H1 (cell line): ENCODE measurements around the gene CD72. TPM values are rescaled to one million over a fixed set of nuclear protein-coding genes. Genes with fewer than 3 reads are reported as not detected.

Experiments used
- CTCF ChIA-PET: fragments of 300-600 bp; sonication (Branson Sonifier 250); formaldehyde crosslinking; loops from one replicate; lab custom pipeline; 2021; ENCODE audit not compliant: partially characterized antibody; lab: Charles Lee
- POLR2A ChIA-PET: fragments of 300-600 bp; sonication (Branson Sonifier 250); formaldehyde crosslinking; loops from one replicate; lab custom pipeline; 2021; ENCODE audit warnings: inconsistent platforms; ENCODE audit not compliant: partially characterized antibody; lab: Charles Lee
- DNase-seq, 2 experiments: peaks; one replicate each; pipeline versions ENCODE4 v3.0.0 to v3.0.0-alpha.2; 2010 to 2022; ENCODE audit warnings: low spot score in 2 of 2, low read depth in 1 of 2, mixed read lengths in 1 of 2
- FAIRE-seq: peaks from 2 replicates; lab custom pipeline; 2011; peaks lifted over from hg19 to GRCh38; lab: Jason Lieb, UNC
- H2AFZ ChIP-seq: 2 replicates; pipeline ENCODE4 v1.8.1; 2012; ENCODE audit warnings: low read length, inconsistent platforms
- H2AK5ac ChIP-seq: 2 replicates; pipeline ENCODE4 v1.6.1; 2013; ENCODE audit warnings: low read depth, low read length
- H2BK120ac ChIP-seq: replicated peaks from 2 replicates; pipeline ENCODE3; 2013; ENCODE audit warnings: low read depth, low read length, inconsistent platforms
- H2BK12ac ChIP-seq: 2 replicates; pipeline ENCODE4 v1.6.1; 2013; ENCODE audit warnings: low read depth, low read length
- H2BK15ac ChIP-seq: 2 replicates; pipeline ENCODE4 v1.6.1; 2013; ENCODE audit warnings: low read length
- H2BK20ac ChIP-seq: 2 replicates; pipeline ENCODE4 v1.6.1; 2013; ENCODE audit warnings: low read length
- H2BK5ac ChIP-seq: 2 replicates; pipeline ENCODE4 v1.6.1; 2013; ENCODE audit warnings: low read depth, low read length
- H3K14ac ChIP-seq: 2 replicates; pipeline ENCODE4 v1.6.1; 2013; ENCODE audit warnings: inconsistent platforms; ENCODE audit not compliant: insufficient read length
- H3K18ac ChIP-seq: 2 replicates; pipeline ENCODE4 v1.6.1; 2013; ENCODE audit warnings: low read length; ENCODE audit errors: extremely low read depth
- H3K23ac ChIP-seq: 2 replicates; pipeline ENCODE4 v1.6.1; 2013; ENCODE audit warnings: inconsistent platforms; ENCODE audit not compliant: insufficient read length
- H3K23me2 ChIP-seq: 2 replicates; pipeline ENCODE4 v1.6.1; 2013; ENCODE audit warnings: low read depth, low read length
- H3K27ac ChIP-seq: 2 replicates; pipeline ENCODE4 v1.6.1; 2011; ENCODE audit warnings: low read depth, low read length, inconsistent platforms
- H3K27me3 ChIP-seq, 4 experiments: replicated peaks in 1 of 4; 1 replicate in 1 of 4; 2 replicates in 3 of 4; pipeline versions ENCODE4 v1.6.1 to v1.8.1; 2011 to 2013; ENCODE audit warnings: low read length in 3 of 4, mild to moderate bottlenecking in 3 of 4, inconsistent platforms in 2 of 4, mixed read lengths in 2 of 4, moderate library complexity in 1 of 4; ENCODE audit not compliant: control insufficient read depth in 3 of 4, insufficient read depth in 3 of 4; ENCODE audit errors: extremely low read depth in 1 of 4
- H3K36me3 ChIP-seq, 4 experiments: 2 replicates each; pipeline versions ENCODE4 v1.6.1 to v1.8.1; 2011 to 2013; ENCODE audit warnings: mild to moderate bottlenecking in 4 of 4, low read length in 3 of 4, moderate library complexity in 2 of 4, control low read depth in 1 of 4, inconsistent platforms in 1 of 4; ENCODE audit not compliant: insufficient read depth in 4 of 4, control insufficient read depth in 2 of 4
- H3K4ac ChIP-seq: replicated peaks from 2 replicates; pipeline ENCODE3; 2013; ENCODE audit warnings: low read length, low read depth, mixed read lengths, inconsistent platforms; ENCODE audit not compliant: insufficient read length
- H3K4me1 ChIP-seq, 4 experiments: replicated peaks in 1 of 4; 1 replicate in 1 of 4; 2 replicates in 3 of 4; pipeline versions ENCODE4 v1.6.1 to v1.8.1; 2011 to 2013; ENCODE audit warnings: low read length in 3 of 4, inconsistent platforms in 2 of 4, mixed read lengths in 1 of 4; ENCODE audit not compliant: insufficient read depth in 4 of 4, control insufficient read depth in 3 of 4
- H3K4me2 ChIP-seq, 2 experiments: 2 replicates each; pipeline versions ENCODE4 v1.6.1 to v1.8.1; 2011 to 2013; ENCODE audit warnings: low read depth in 2 of 2, low read length in 2 of 2, control low read depth in 1 of 2, inconsistent platforms in 1 of 2, mild to moderate bottlenecking in 1 of 2; ENCODE audit not compliant: insufficient read depth in 1 of 2
- H3K4me3 ChIP-seq, 4 experiments: fragments of 200-600, 300-600 bp in 1 of 4; sonication (generic), shearing (Covaris generic), sonication (Bioruptor Twin) in 1 of 4; 2 replicates each; pipeline versions ENCODE4 v1.5.1 to v1.8.1; 2011 to 2016; ENCODE audit warnings: low read length in 4 of 4, low read depth in 3 of 4, control low read depth in 2 of 4, inconsistent platforms in 2 of 4, mild to moderate bottlenecking in 2 of 4, mixed read lengths in 1 of 4, moderate library complexity in 1 of 4; ENCODE audit not compliant: insufficient read depth in 2 of 4; ENCODE audit errors: extremely low read depth in 1 of 4
- H3K56ac ChIP-seq: replicated peaks from 2 replicates; pipeline ENCODE3; 2013; ENCODE audit warnings: low read depth, mild to moderate bottlenecking, mixed read lengths, low read length, inconsistent platforms; ENCODE audit not compliant: insufficient read length
- H3K79me1 ChIP-seq: 2 replicates; pipeline ENCODE4 v1.6.1; 2013; ENCODE audit warnings: low read depth, low read length, control low read depth
- H3K79me2 ChIP-seq, 2 experiments: 2 replicates each; pipeline versions ENCODE4 v1.6.1 to v1.8.1; 2012 to 2013; ENCODE audit warnings: low read length in 2 of 2, mild to moderate bottlenecking in 2 of 2, inconsistent platforms in 1 of 2; ENCODE audit not compliant: insufficient read depth in 2 of 2, control insufficient read depth in 1 of 2
- H3K9ac ChIP-seq, 4 experiments: replicated peaks in 1 of 4; 1 replicate in 1 of 4; 2 replicates in 3 of 4; pipeline versions ENCODE4 v1.6.1 to v1.8.1; 2011 to 2013; ENCODE audit warnings: low read depth in 3 of 4, low read length in 3 of 4, control low read depth in 2 of 4, mild to moderate bottlenecking in 2 of 4, moderate library complexity in 2 of 4, inconsistent platforms in 1 of 4; ENCODE audit errors: extremely low read depth in 1 of 4
- H3K9me3 ChIP-seq, 2 experiments: 2 replicates each; pipeline versions ENCODE4 v1.6.1 to v1.8.1; 2012 to 2013; ENCODE audit warnings: mild to moderate bottlenecking in 2 of 2, moderate library complexity in 2 of 2, control low read depth in 1 of 2, inconsistent platforms in 1 of 2, low read depth in 1 of 2, low read length in 1 of 2, mixed read lengths in 1 of 2; ENCODE audit not compliant: insufficient read depth in 2 of 2
- H4K20me1 ChIP-seq, 2 experiments: replicated peaks in 1 of 2; 2 replicates each; pipeline versions ENCODE3 to v1.8.1; 2011 to 2013; ENCODE audit warnings: inconsistent platforms in 2 of 2, low read length in 2 of 2, mild to moderate bottlenecking in 1 of 2; ENCODE audit not compliant: insufficient read depth in 2 of 2, control insufficient read depth in 1 of 2
- H4K5ac ChIP-seq: 2 replicates; pipeline ENCODE4 v1.6.1; 2013; ENCODE audit warnings: low read length, low read depth, mixed read lengths, inconsistent platforms; ENCODE audit not compliant: insufficient read length
- H4K8ac ChIP-seq: 2 replicates; pipeline ENCODE4 v1.8.0; 2013; ENCODE audit warnings: mild to moderate bottlenecking, moderate library complexity, low read length, inconsistent platforms; ENCODE audit not compliant: insufficient read depth; ENCODE audit errors: extremely low read depth
- H4K91ac ChIP-seq: replicated peaks from 2 replicates; pipeline ENCODE3; 2013; ENCODE audit warnings: low read length, mixed read lengths, inconsistent platforms; ENCODE audit not compliant: insufficient read length
- BCL11A ChIP-seq, 2 experiments: IDR thresholded peaks; one replicate each; pipeline ENCODE4 v1.6.1; 2011; ENCODE audit warnings: low read depth in 2 of 2, low read length in 2 of 2, mild to moderate bottlenecking in 2 of 2
- EZH2 ChIP-seq: fragments of 200-600 bp; sonication (generic); IDR thresholded peaks from 2 replicates; pipeline ENCODE4 v1.7.1; 2012; ENCODE audit warnings: low read depth, mild to moderate bottlenecking, moderate library complexity, low read length, inconsistent platforms; ENCODE audit not compliant: severe bottlenecking
- HDAC2 ChIP-seq, 2 experiments: fragments of 300-600 bp in 1 of 2; sonication (generic) in 1 of 2; IDR thresholded peaks; 2 replicates each; pipeline ENCODE4 v1.6.1; 2011 to 2012; ENCODE audit warnings: low read depth in 2 of 2, low read length in 2 of 2, mild to moderate bottlenecking in 2 of 2, moderate library complexity in 2 of 2, borderline replicate concordance in 1 of 2, inconsistent platforms in 1 of 2
- KDM4A ChIP-seq: IDR thresholded peaks from one replicate; pipeline ENCODE4 v1.7.1; 2012; ENCODE audit warnings: low read depth, mild to moderate bottlenecking, moderate library complexity, low read length, inconsistent platforms; ENCODE audit not compliant: severe bottlenecking
- POLR2A ChIP-seq, 2 experiments: IDR thresholded peaks; 1 replicate in 1 of 2; 2 replicates in 1 of 2; pipeline ENCODE4 v1.6.1; 2011; ENCODE audit warnings: low read depth in 2 of 2, low read length in 2 of 2, mild to moderate bottlenecking in 2 of 2; ENCODE audit errors: control extremely low read depth in 1 of 2
- WGBS, 2 experiments: shearing (Covaris generic) in 1 of 2; methylation state at CpG; one replicate each; pipeline versions ENCODE4 v1.1.6 to v1.1.7; 2013 to 2015; ENCODE audit warnings: low lambda C conversion rate in 2 of 2, mixed read lengths in 2 of 2, inconsistent platforms in 1 of 2, low coverage in 1 of 2, missing lambda C conversion rate in 1 of 2; ENCODE audit not compliant: insufficient replicate concordance in 2 of 2, insufficient coverage in 1 of 2, insufficient read length in 1 of 2; ENCODE audit errors: extremely low coverage in 1 of 2, missing lambda C conversion rate in 1 of 2; 5-methylcytosine and 5-hydroxymethylcytosine counted together
- polyA plus RNA-seq, 7 experiments: library from polyadenylated mRNA; depleted of rRNA in 3 of 7; stranded (reverse) in 5 of 7; unstranded in 2 of 7; fragments of >200 nt in 5 of 7; fragments of 200-250 nt in 2 of 7; gene quantifications; 1 replicate in 5 of 7; 2 replicates in 1 of 7; 4 replicates in 1 of 7; pipeline versions ENCODE4 v1.2.1 to v1.2.3, GENCODE V29; 2011 to 2013; ENCODE audit warnings: missing spikeins in 2 of 7, mixed read lengths in 2 of 7
- total RNA-seq: library from RNA; stranded (reverse); fragmentation: NEBNext Ultra II Directional; extraction: Animal tissue kit (Norgen Biotek cat#: 25700); gene quantifications from 2 replicates; pipeline ENCODE4 v1.2.1, GENCODE V29; 2021

Gene CD72
- total and polyA plus RNA-seq, 2 of the 8 experiments (the other 6 are each of a cell fraction or from before 2014, with no cell fraction given), result 4.0 to 4.5 TPM

DNA sequence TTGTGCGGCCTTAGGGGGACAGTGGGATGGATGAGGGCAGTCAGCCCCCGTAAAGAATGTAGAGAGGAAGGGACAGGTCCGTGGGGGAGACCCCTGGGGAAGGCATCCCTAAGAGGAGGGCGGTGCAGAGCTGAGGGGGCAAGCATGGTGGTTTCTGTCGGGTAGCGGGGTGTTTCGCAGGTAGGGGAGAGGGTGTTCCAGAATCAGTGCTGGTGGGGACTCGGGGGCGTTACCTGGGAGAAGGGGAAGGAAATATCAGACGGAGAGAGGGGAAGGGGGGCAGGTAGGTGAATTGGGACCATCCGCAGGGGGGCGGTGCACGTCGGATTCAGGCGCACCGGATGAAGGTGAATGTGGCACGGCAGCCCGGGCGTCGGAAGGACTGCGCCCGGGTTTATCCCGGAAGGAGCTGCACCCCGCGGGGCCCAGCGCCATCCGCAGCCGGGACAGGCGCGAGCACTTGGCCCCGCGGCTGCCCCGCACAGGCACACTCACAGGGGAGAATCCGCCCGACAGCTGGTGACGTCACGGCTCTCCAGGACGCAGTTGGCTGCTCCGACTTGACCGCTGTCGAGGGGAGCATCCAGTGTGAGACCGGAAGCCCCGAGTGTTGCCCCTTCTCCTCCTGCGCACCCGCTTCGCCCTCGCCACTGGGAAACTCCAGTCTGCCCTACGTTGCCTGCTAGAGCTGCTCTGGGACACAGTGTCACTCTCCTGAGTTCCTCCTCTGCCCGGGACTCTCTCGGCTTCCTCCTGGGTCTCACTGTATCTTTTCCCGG lies 1.3 kb downstream of the CD72 start:
- Histone ChIP-seq H2AK5ac (no peak overlapping the region), H3K4me3 (peak overlapping the region; percentile 44 to 69 (median 50)), H3K4ac (no peak overlapping the region), H3K4me2 (peak overlapping the region; percentile 74 to 77), H3K4me1 (peaks cover 0 to 9% (median 5%) of the 10 kb centered on the region in 4 experiments; a peak in 4 of 7 replicates), H3K23me2 (peaks cover 9% of the 10 kb centered on the region), H3K36me3 (no peaks in the 10 kb centered on the region), H3K9ac (peak overlapping the region in 3 of 4 experiments; percentile 3 to 44 (median 42); a peak in 4 of 7 replicates), H3K56ac (peak overlapping the region; percentile 32), H2BK120ac (no peak overlapping the region), H4K8ac (peak overlapping the region; percentile 94), H3K79me1 (no peaks in the 10 kb centered on the region), H3K27ac (no peak overlapping the region), H2BK20ac (no peak overlapping the region), H3K9me3 (no peaks in the 10 kb centered on the region), H4K91ac (peak overlapping the region; percentile 66), H2AFZ (peak overlapping the region; percentile 99), H3K14ac (no peak overlapping the region), H4K20me1 (no peaks in the 10 kb centered on the region), H3K27me3 (peaks cover 0 to 18% (median 14%) of the 10 kb centered on the region in 4 experiments; a peak in 4 of 7 replicates), H3K79me2 (no peaks in the 10 kb centered on the region), H2BK12ac (peak overlapping the region; percentile 54; the same call in 1 of the 2 replicates), H2BK5ac (peak overlapping the region; percentile 18; the same call in 1 of the 2 replicates), H2BK15ac (peak overlapping the region; percentile 88; the same call in 1 of the 2 replicates), H3K18ac (peak overlapping the region; percentile 75), H4K5ac (peak overlapping the region; percentile 34), H3K23ac (no peak overlapping the region)
- FAIRE-seq (no peak), DNase-seq (peak in 1 of 2 experiments; percentile 82)
- ChIA-PET POLR2A (interaction anchor here (0.7 to 2.1 kb wide), 8 partner anchors 9 to 111 kb away, joined by 3 to 7 read pairs (median 4); partner anchors contain the start of genes ARHGEF39, CCDC107 and RMRP), CTCF (interaction anchor here (0.6 to 5.2 kb wide), 14 partner anchors 11 to 638 kb away, joined by 3 to 31 read pairs (median 6); partner anchors contain the start of genes CCDC107, RMRP and SIT1)
- WGBS, 2 experiments, result 5% methylated on average over 50 of the region's 51 CpGs; no CpG with 5 or more reads in 1 of the 2 experiments
- no peak for TF ChIP-seq EZH2
- peak in 1 of 2 experiments; percentile 78; a peak in 2 of 3 replicates for TF ChIP-seq POLR2A (IDR thresholded peaks at IDR 0.05; ENCODE audit: control extremely low read depth in 1 of 2, low read depth in 2 of 2, low read length in 2 of 2)
- TF ChIP-seq HDAC2 (IDR thresholded peaks at IDR 0.05; ENCODE audit: borderline replicate concordance in 1 of 2, low read depth in 2 of 2, low read length in 2 of 2), result peak in 1 of 2 experiments; percentile 64; a peak in 1 of 4 replicates
- no peak for TF ChIP-seq BCL11A (IDR thresholded peaks at IDR 0.05; ENCODE audit: low read depth in 2 of 2, low read length in 2 of 2)
- TF ChIP-seq KDM4A, result peak; percentile 63
